HG03354 (cell line): ENCODE data around the gene SEC22A.
A peak's percentile ranks its signal among the peaks of the same experiment; 100 is the strongest.

Experiments used
- ATAC-seq: cut with Tn5 transposase; IDR thresholded peaks from one replicate; pipeline ENCODE4 v1.9.1; 2021; ENCODE audit warnings: mild to moderate bottlenecking; ENCODE audit not compliant: unreplicated experiment, poor library complexity, severe bottlenecking

The SEC22A gene

GRCh38 chr3:123201557-123202427, at the start of gene SEC22A:
Gene SEC22A (plus strand): TSS chr3:123201943. CDS start chr3:123209218, 7,275 bp downstream.
- peak; percentile 99 for ATAC-seq

- no peak for ATAC-seq
These were observed 49.1 kb upstream of the SEC22A start for GRCh38 chr3:123152687-123153086.

GRCh38 chr3:123153125-123154019, 48.4 kb upstream of the SEC22A start:
- ATAC-seq = no peak

GRCh38 chr3:123154020-123154985, 47.4 kb upstream of the SEC22A start:
- ATAC-seq = no peak

GRCh38 chr3:123155471-123156011, 46.2 kb upstream of the SEC22A start:
- ATAC-seq = no peak

GRCh38 chr3:123156276-123156995, 45.3 kb upstream of the SEC22A start:
- ATAC-seq = no peak

- no peak for ATAC-seq
These were observed 44.5 kb upstream of the SEC22A start for GRCh38 chr3:123157209-123157597.

GRCh38 chr3:123157598-123158287, 44.0 kb upstream of the SEC22A start:
- ATAC-seq = no peak

GRCh38 chr3:123158330-123158729, 43.4 kb upstream of the SEC22A start:
- ATAC-seq = no peak

- ATAC-seq = no peak
These were observed 42.8 kb upstream of the SEC22A start for GRCh38 chr3:123158899-123159390.

- ATAC-seq = no peak
These were observed 41.7 kb upstream of the SEC22A start for GRCh38 chr3:123159926-123160635.

- ATAC-seq = no peak
These were observed 40.6 kb upstream of the SEC22A start for GRCh38 chr3:123161167-123161566.

- no peak for ATAC-seq
These were observed 38.6 kb upstream of the SEC22A start for GRCh38 chr3:123163141-123163540.

GRCh38 chr3:123165163-123165562, 36.6 kb upstream of the SEC22A start:
- no peak for ATAC-seq

- ATAC-seq = no peak
These were observed 34.1 kb upstream of the SEC22A start for GRCh38 chr3:123167686-123168085.

- ATAC-seq = no peak
These were observed 33.6 kb upstream of the SEC22A start for GRCh38 chr3:123168122-123168521.

GRCh38 chr3:123168605-123169004, 33.1 kb upstream of the SEC22A start:
- no peak for ATAC-seq
